Upper lobe of left lung (tissue), 4 donors: Measurements from ENCODE around the gene GABBR2.

ENCODE experiments used
- EP300 ChIP-seq, 4 donors: sonication (generic); formaldehyde crosslinking; IDR thresholded peaks; one replicate each; pipeline ENCODE4 v1.5.1; 2017; ENCODE audit warnings: antibody characterized with exemption in 4 of 4, control low read depth in 2 of 4
- POLR2A ChIP-seq, 4 donors: fragments of 450-650 bp; IDR thresholded peaks; one replicate each; pipeline ENCODE4 v1.5.1; 2016 to 2017; ENCODE audit warnings: antibody characterized with exemption in 4 of 4, mild to moderate bottlenecking in 2 of 4
- POLR2AphosphoS5 ChIP-seq, 2 donors: sonication (generic); formaldehyde crosslinking; IDR thresholded peaks; one replicate each; pipeline ENCODE4 v1.5.1; 2017; ENCODE audit warnings: antibody characterized with exemption in 2 of 2
- TF ChIP-seq, protein P1 (sequence below), 6 experiments: fragments of 450-650 bp in 4 of 6; fragments of 200-600 bp in 2 of 6; sonication (generic) in 2 of 6; IDR thresholded peaks; one replicate each; pipeline ENCODE4 v1.5.1; 2016 to 2019; ENCODE audit warnings: antibody characterized with exemption in 6 of 6

- TF ChIP-seq, protein P1, sequence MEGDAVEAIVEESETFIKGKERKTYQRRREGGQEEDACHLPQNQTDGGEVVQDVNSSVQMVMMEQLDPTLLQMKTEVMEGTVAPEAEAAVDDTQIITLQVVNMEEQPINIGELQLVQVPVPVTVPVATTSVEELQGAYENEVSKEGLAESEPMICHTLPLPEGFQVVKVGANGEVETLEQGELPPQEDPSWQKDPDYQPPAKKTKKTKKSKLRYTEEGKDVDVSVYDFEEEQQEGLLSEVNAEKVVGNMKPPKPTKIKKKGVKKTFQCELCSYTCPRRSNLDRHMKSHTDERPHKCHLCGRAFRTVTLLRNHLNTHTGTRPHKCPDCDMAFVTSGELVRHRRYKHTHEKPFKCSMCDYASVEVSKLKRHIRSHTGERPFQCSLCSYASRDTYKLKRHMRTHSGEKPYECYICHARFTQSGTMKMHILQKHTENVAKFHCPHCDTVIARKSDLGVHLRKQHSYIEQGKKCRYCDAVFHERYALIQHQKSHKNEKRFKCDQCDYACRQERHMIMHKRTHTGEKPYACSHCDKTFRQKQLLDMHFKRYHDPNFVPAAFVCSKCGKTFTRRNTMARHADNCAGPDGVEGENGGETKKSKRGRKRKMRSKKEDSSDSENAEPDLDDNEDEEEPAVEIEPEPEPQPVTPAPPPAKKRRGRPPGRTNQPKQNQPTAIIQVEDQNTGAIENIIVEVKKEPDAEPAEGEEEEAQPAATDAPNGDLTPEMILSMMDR (IDR thresholded peaks at IDR 0.05): no peak
- TF ChIP-seq EP300 (IDR thresholded peaks at IDR 0.05): no peak
- TF ChIP-seq POLR2A (IDR thresholded peaks at IDR 0.05): no peak
- TF ChIP-seq POLR2AphosphoS5 (IDR thresholded peaks at IDR 0.05): no peak
Measured at GRCh38 chr9:98300611-98301010, 408.1 kb downstream of the GABBR2 start.
